ENCODE results near the gene LKAAEAR1.
A peak's percentile ranks its signal among the peaks of the same experiment; 100 is the strongest.

LKAAEAR1 gene

GRCh38 chr20:64080013-64080812 lies 4.0 kb downstream of the LKAAEAR1 start, which contains the start of gene OPRL1:
Gene OPRL1 (plus strand): TSS chr20:64080082. CDS start chr20:64092721, 12,639 bp downstream.
- no peak for DNase-seq (ENCODE audit: low read depth in 1 of 2, low spot score in 1 of 2)

GRCh38 chr20:64079273-64080012 lies 4.8 kb downstream of the LKAAEAR1 start, which contains the start of gene RGS19:
Gene RGS19 (minus strand): TSS chr20:64079518. CDS start chr20:64076886, 2,632 bp downstream.
- DNase-seq (ENCODE audit: low read depth in 1 of 2, low spot score in 1 of 2): peak; percentile 36 to 52

GRCh38 chr20:64078934-64079272 lies 5.3 kb downstream of the LKAAEAR1 start:
- no peak for DNase-seq (ENCODE audit: low read depth in 1 of 2, low spot score in 1 of 2)

GRCh38 chr20:64077876-64078551 lies 6.2 kb downstream of the LKAAEAR1 start:
- peak; percentile 29 to 46 for DNase-seq (ENCODE audit: low read depth in 1 of 2, low spot score in 1 of 2)

DNA sequence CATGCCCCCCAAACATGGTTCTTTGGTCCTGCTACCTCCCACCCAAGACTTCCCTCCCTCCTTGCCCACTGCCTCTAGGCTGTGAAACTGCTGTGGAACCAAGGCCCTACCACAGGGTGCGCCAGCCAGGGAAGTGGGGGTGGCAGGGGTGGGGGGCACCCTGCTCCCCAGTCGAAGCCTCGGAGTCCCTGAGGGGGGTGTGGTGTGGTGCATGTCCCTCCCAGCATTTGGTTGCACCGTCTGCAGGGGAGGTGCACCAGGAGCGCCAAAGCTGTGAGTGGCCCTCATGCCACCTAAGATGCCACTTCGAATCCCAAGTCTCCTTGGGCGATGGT lies 6.7 kb downstream of the LKAAEAR1 start:
- no peak for DNase-seq (ENCODE audit: low read depth in 1 of 2, low spot score in 1 of 2)

- no peak for DNase-seq (ENCODE audit: low read depth in 1 of 2, low spot score in 1 of 2)
These were observed 7.1 kb downstream of the LKAAEAR1 start for GRCh38 chr20:64077094-64077493.

GRCh38 chr20:64076061-64076997 lies 7.9 kb downstream of the LKAAEAR1 start:
- no peak for DNase-seq (ENCODE audit: low read depth in 1 of 2, low spot score in 1 of 2)

- DNase-seq (ENCODE audit: low read depth in 1 of 2, low spot score in 1 of 2): no peak
These were observed 8.6 kb downstream of the LKAAEAR1 start for GRCh38 chr20:64075556-64075955.

DNA sequence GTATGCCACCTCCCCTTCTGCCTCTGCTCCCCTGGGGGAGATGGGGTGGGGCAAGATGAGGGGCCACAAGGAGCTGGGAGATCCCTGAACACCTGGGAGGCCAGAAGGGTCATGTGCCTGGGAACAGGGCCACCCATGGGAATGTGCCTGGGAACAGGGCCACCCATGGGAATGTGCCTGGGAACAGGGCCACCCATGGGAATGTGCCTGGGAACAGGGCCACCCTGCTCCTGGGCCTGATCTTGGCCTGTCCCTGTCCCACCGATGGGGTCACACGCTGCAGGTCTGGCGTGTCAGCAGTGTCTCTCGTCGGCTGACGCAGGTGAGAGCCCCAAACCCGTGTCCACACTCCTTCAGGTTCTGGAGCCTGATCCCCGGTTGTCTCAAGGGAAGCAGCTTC lies 9.2 kb downstream of the LKAAEAR1 start:
- DNase-seq (ENCODE audit: low read depth in 1 of 2, low spot score in 1 of 2): no peak

- DNase-seq (ENCODE audit: low read depth in 1 of 2, low spot score in 1 of 2): no peak
These were observed 9.9 kb downstream of the LKAAEAR1 start for GRCh38 chr20:64074184-64074789.

- DNase-seq (ENCODE audit: low read depth in 1 of 2, low spot score in 1 of 2): no peak
These were observed 10.6 kb downstream of the LKAAEAR1 start for GRCh38 chr20:64073476-64074183.

- DNase-seq (ENCODE audit: low read depth in 1 of 2, low spot score in 1 of 2): no peak
These were observed 11.6 kb downstream of the LKAAEAR1 start for GRCh38 chr20:64072498-64073063.

DNA sequence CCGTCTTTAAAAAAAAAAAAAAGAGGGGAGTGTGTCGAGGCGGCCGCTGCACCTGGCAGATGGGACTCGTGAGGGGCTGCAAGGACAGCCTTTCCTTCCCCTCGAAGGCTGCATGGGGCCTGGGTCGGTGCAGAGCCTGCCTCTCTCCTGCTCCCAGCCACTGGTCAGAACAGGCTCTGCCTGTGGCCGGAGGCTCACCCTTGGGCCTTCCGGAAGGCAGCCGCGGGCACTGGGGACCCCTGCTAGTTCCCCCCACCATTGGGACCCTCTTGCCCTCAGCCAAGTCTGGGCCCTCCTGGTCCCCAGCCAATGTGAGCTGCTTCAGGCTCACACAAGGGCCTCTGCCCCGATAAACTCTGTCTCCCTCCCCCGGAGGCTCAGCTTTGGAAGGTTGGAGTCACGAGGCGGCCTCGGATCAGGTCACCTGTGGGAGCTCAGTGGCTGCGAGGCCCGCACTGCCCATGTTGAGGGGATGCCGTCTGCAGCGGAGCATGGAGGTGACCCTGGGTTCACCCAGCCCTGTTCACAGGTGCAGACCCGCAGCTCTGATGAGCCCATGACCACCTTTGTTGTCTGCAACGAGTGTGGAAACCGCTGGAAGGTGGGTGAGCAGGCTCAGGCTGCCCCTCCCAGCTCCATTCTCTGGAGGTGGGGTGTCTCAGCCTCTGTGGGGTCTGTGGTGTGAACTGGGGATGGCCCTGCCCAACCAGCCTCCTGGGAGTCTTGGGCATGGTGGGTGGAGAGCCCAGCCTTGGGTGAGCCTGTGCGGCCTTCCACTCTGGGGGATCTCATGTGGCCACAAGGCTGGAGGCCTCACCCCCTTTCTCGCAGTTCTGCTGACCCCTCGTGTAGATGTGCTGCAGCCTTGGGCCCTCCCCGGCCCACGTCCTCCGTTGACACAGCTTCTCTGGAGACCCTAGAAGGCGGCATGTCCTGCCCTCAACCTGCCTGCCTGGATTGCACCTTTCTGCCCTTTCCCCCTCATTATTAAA lies 12.6 kb downstream of the LKAAEAR1 start:
- DNase-seq (ENCODE audit: low read depth in 1 of 2, low spot score in 1 of 2): no peak

- no peak for DNase-seq (ENCODE audit: low read depth in 1 of 2, low spot score in 1 of 2)
These were observed 13.8 kb downstream of the LKAAEAR1 start for GRCh38 chr20:64070244-64070993.

DNA sequence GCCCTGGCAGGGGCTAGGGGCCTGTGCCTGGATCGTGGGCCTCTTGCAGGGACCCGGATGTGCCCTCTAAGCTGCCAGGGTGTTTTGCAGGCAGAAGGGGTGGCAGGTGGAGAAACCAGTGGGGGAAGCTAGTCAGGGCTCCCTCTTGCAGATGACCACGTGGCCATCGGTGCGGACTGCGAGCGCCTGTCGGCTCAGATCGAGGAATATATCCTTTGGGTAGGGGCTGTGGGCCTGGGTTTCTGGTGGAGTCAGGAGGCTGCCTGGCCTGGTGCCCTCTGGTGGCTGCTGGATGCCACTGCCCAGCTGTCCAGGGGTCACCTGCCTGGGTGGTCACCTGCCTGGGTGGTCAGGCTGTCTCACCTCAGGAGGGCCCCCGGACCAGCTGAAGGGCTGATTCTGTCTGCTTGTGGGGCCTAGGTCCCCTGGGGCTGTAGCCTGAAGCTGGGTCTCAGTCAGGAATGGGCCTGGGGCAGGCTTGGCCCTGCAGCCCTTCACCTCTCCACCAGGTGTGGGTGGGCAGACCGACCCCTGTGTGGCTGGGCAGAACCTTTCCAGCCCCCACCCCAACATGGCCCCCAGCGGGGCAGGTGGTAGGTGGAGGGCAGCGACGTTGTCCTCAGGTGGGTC lies 14.5 kb downstream of the LKAAEAR1 start:
- DNase-seq (ENCODE audit: low read depth in 1 of 2, low spot score in 1 of 2): no peak

GRCh38 chr20:64069209-64069613 lies 15.0 kb downstream of the LKAAEAR1 start:
- DNase-seq (ENCODE audit: low read depth in 1 of 2, low spot score in 1 of 2): no peak
